DOHH2 (cell line): ENCODE measurements around the gene SIRPB1.

Experiments used
- H3F3A ChIP-seq: fragments of 200-600 bp; sonication (generic), shearing (Covaris generic); 2 replicates; pipeline ENCODE4 v1.6.0; 2016; ENCODE audit warnings: antibody characterized with exemption, mild to moderate bottlenecking; ENCODE audit not compliant: control insufficient read depth, insufficient read depth
- H3K27ac ChIP-seq: fragments of 200-600 bp; sonication (generic); 2 replicates; pipeline ENCODE4 v1.5.1; 2014; ENCODE audit warnings: low read depth, mild to moderate bottlenecking, low read length, moderate library complexity
- H3K27me3 ChIP-seq: fragments of 200-600 bp; sonication (generic); 2 replicates; pipeline ENCODE4 v1.6.1; 2014; ENCODE audit warnings: mild to moderate bottlenecking, low read length, mixed read lengths; ENCODE audit not compliant: control insufficient read depth
- H3K36me3 ChIP-seq: fragments of 200-600 bp; sonication (generic); 2 replicates; pipeline ENCODE4 v1.6.1; 2014; ENCODE audit warnings: mild to moderate bottlenecking, low read length, moderate library complexity, mixed read lengths; ENCODE audit not compliant: control insufficient read depth
- H3K4me1 ChIP-seq: fragments of 200-600 bp; sonication (generic); 2 replicates; pipeline ENCODE4 v1.6.1; 2014; ENCODE audit warnings: mild to moderate bottlenecking, low read length, mixed read lengths; ENCODE audit not compliant: control insufficient read depth
- H3K4me2 ChIP-seq: fragments of 200-600 bp; sonication (generic); 2 replicates; pipeline ENCODE4 v1.6.0; 2014; ENCODE audit warnings: mild to moderate bottlenecking, low read length, moderate library complexity
- H3K4me3 ChIP-seq: fragments of 200-600 bp; sonication (generic); 2 replicates; pipeline ENCODE4 v1.5.1; 2014; ENCODE audit warnings: mild to moderate bottlenecking, low read length, mixed read lengths
- H3K79me2 ChIP-seq: fragments of 200-600 bp; sonication (generic); 2 replicates; pipeline ENCODE4 v1.6.1; 2014; ENCODE audit warnings: mild to moderate bottlenecking, low read length, mixed read lengths; ENCODE audit not compliant: control insufficient read depth
- H3K9me2 ChIP-seq: fragments of 200-600 bp; sonication (generic); replicated peaks from 2 replicates; pipeline ENCODE4 v1.6.1; 2014; ENCODE audit warnings: mild to moderate bottlenecking, low read length, mixed read lengths; ENCODE audit not compliant: control insufficient read depth
- H3K9me3 ChIP-seq: fragments of 200-600 bp; sonication (generic); 2 replicates; pipeline ENCODE4 v1.6.1; 2014; ENCODE audit warnings: antibody characterized with exemption, low read length, mixed read lengths; ENCODE audit not compliant: control insufficient read depth, insufficient read depth
- H4K20me1 ChIP-seq: fragments of 200-600 bp; sonication (generic); 2 replicates; pipeline ENCODE4 v1.6.0; 2014; ENCODE audit warnings: low read depth, mild to moderate bottlenecking, antibody characterized with exemption, low read length, moderate library complexity; ENCODE audit not compliant: control insufficient read depth, insufficient read depth
- EZH2phosphoT487 ChIP-seq: fragments of 200-600 bp; sonication (generic); IDR thresholded peaks from 2 replicates; pipeline ENCODE4 v1.6.1; 2017; ENCODE audit warnings: borderline replicate concordance, mild to moderate bottlenecking, antibody characterized with exemption, low read length, moderate library complexity, mixed read lengths
- TF ChIP-seq, protein P1 (sequence below): fragments of 200-600 bp; sonication (generic); IDR thresholded peaks from one replicate; pipeline ENCODE4 v1.5.1; 2014; ENCODE audit warnings: antibody characterized with exemption, mild to moderate bottlenecking, low read depth, low read length; ENCODE audit not compliant: poor library complexity, severe bottlenecking

Gene SIRPB1

DNA sequence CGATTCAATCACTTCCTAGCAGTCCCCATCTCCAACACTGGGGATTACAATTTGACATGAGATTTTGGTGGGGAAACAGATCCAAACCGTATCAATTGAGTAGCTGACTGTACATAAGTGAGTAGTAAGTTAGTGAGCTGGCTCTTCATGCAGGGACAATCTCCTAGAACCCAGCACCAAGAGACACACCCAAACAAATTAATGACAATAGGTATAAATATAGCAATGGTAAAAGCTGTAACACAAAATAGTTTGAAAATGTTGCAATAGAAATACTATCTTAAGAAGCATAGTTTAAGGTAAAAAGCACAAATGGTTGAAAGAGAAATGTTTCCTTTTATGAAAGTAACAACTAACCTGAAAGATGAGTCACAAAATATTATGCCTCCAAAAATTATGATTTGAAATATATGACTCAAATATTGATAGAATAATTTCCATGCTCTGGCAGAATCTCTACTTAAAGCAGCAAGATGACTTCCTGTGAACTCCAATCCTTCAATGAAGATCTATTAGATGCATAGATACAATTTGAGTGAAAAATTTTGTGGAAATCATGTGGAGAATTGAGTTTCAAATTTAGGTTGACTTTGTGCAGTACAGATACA, 5.4 kb upstream of the SIRPB1 start:
- peaks cover 42% of the 10 kb centered on the region for H3K4me1 ChIP-seq
- H3K79me2 ChIP-seq, result no peaks in the 10 kb centered on the region
- no peak overlapping the region for H3K4me2 ChIP-seq
- no peak overlapping the region for H3K27ac ChIP-seq
- TF ChIP-seq, protein P1, sequence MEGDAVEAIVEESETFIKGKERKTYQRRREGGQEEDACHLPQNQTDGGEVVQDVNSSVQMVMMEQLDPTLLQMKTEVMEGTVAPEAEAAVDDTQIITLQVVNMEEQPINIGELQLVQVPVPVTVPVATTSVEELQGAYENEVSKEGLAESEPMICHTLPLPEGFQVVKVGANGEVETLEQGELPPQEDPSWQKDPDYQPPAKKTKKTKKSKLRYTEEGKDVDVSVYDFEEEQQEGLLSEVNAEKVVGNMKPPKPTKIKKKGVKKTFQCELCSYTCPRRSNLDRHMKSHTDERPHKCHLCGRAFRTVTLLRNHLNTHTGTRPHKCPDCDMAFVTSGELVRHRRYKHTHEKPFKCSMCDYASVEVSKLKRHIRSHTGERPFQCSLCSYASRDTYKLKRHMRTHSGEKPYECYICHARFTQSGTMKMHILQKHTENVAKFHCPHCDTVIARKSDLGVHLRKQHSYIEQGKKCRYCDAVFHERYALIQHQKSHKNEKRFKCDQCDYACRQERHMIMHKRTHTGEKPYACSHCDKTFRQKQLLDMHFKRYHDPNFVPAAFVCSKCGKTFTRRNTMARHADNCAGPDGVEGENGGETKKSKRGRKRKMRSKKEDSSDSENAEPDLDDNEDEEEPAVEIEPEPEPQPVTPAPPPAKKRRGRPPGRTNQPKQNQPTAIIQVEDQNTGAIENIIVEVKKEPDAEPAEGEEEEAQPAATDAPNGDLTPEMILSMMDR, result no peak
- no peak for TF ChIP-seq EZH2phosphoT487
- H3K27me3 ChIP-seq, result peaks cover 11% of the 10 kb centered on the region
- no peaks in the 10 kb centered on the region for H3K9me3 ChIP-seq
- no peaks in the 10 kb centered on the region for H3K9me2 ChIP-seq
- no peak overlapping the region for H3K4me3 ChIP-seq
- H3K36me3 ChIP-seq, result no peaks in the 10 kb centered on the region
- H3F3A ChIP-seq, result no peaks in the 10 kb centered on the region
- no peaks in the 10 kb centered on the region for H4K20me1 ChIP-seq

DNA sequence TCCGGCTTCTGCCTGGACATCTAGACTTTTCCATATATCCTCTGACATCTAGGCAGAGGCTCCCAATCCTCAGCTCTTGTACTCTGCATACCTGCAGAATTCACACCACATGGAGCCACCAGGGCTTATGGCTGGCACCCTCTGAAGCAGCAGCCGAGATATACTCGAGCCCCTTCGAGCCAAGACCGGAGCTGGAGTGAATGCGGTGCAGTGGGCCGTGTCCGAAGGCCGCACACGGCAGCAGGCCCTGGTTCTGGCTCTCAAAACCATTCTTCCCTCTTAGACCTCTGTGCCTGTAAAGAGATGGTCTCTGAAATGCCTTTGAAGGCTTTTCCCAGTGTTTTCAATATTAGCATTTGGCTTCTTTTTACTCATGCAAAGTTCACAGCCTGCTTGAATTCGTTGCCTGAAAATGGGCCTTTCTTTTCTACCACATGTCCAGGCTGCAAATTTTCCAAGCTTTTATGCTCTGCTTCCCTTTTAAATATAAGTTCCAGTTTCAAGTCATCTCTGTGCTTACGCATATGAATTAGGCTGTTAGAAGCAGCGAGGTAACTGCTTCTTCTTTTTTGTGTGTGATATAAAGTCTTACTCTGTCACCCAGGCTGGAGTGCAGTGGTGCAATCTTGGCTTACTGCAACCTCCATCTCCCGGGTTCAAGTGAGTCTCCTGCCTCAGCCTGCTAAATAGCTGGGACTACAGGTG, 3.8 kb upstream of the SIRPB1 start:
- Histone ChIP-seq H3K27ac (no peak overlapping the region), H3K4me1 (peaks cover 58% of the 10 kb centered on the region), H3K79me2 (no peaks in the 10 kb centered on the region), H3K27me3 (peaks cover 9% of the 10 kb centered on the region), H3K9me3 (no peaks in the 10 kb centered on the region), H3K4me2 (peak overlapping the region; percentile 15; the same call in 1 of the 2 replicates), H3F3A (no peaks in the 10 kb centered on the region), H3K9me2 (no peaks in the 10 kb centered on the region), H3K4me3 (no peak overlapping the region), H3K36me3 (no peaks in the 10 kb centered on the region), H4K20me1 (no peaks in the 10 kb centered on the region)
- TF ChIP-seq, protein P1, result no peak
- TF ChIP-seq EZH2phosphoT487, result no peak

DNA sequence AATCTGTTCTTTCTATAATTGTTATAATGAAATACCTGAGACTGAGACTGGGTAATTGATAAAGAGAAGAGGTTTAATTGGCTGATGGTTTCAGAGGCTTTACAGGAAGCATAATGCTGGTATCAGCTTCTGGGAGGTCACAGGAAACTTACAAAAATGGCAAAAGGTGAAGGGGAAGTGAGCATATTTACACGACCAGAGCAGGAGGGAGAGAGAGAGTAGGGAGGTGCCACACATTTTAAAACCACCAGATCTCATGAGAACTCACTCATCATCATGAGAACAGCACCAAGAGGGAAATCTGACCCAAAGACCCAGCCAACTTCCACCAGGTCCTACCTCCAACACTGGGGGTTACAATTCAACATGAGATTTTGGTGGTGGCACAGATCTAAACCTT, 2.6 kb upstream of the SIRPB1 start:
- H3K9me2 ChIP-seq, result no peaks in the 10 kb centered on the region
- no peak overlapping the region for H3K4me3 ChIP-seq
- H3K27me3 ChIP-seq, result peaks cover 6% of the 10 kb centered on the region
- TF ChIP-seq, protein P1, result no peak
- TF ChIP-seq EZH2phosphoT487, result no peak
- no peaks in the 10 kb centered on the region for H4K20me1 ChIP-seq
- H3K4me1 ChIP-seq, result peaks cover 66% of the 10 kb centered on the region
- H3K4me2 ChIP-seq, result peak overlapping the region; percentile 52
- no peak overlapping the region for H3K27ac ChIP-seq
- no peaks in the 10 kb centered on the region for H3K9me3 ChIP-seq
- no peaks in the 10 kb centered on the region for H3K36me3 ChIP-seq
- 0 out of 2 replicates have a peak, but pooled peaks cover 2% of the 10 kb centered on the region for H3F3A ChIP-seq
- no peaks in the 10 kb centered on the region for H3K79me2 ChIP-seq
